Adrenal gland (tissue), 12 donors: ENCODE measurements around the gene APBB2. TPM values are rescaled to one million over a fixed set of nuclear protein-coding genes. Genes with fewer than 3 reads are reported as not detected.
A peak's percentile ranks its signal among the peaks of the same experiment; 100 is the strongest.

Source experiments
- DNase-seq, 7 donors: peaks; one replicate each; pipeline ENCODE4 v3.0.0-alpha.2; 2019 to 2020
- H3K27ac ChIP-seq, 5 donors: fragments of 200-600 bp; sonication (generic) in 4 of 5; 1 replicate in 3 of 5; 2 replicates in 2 of 5; pipeline versions ENCODE4 v1.5.1 to v1.8.0; 2016 to 2020; ENCODE audit warnings: mild to moderate bottlenecking in 1 of 5
- H3K27me3 ChIP-seq: fragments of 200-600 bp; 2 replicates; pipeline ENCODE4 v1.8.0; 2021
- H3K36me3 ChIP-seq, 2 donors: fragments of 200-600 bp; replicated peaks in 1 of 2; 1 replicate in 1 of 2; 2 replicates in 1 of 2; pipeline versions ENCODE4 v1.5.1 to v1.8.0; 2018 to 2022
- H3K4me1 ChIP-seq, 2 donors: fragments of 200-600 bp; replicated peaks in 1 of 2; 1 replicate in 1 of 2; 2 replicates in 1 of 2; pipeline versions ENCODE4 v1.5.1 to v1.8.0; 2018 to 2021
- H3K4me3 ChIP-seq, 4 donors: fragments of 200-600 bp; sonication (generic) in 3 of 4; one replicate each; pipeline ENCODE4 v1.5.1; 2016 to 2018
- H3K9me3 ChIP-seq, 3 donors: fragments of 200-600 bp; sonication (generic) in 1 of 3; replicated peaks in 1 of 3; 1 replicate in 2 of 3; 2 replicates in 1 of 3; pipeline versions ENCODE4 v1.5.1 to v1.8.0; 2016 to 2021
- CTCF ChIP-seq, 6 experiments: fragments of 450-650 bp in 4 of 6; fragments of 200-600 bp in 2 of 6; sonication (generic) in 1 of 6; IDR thresholded peaks; 1 replicate in 5 of 6; 2 replicates in 1 of 6; pipeline versions ENCODE4 v1.5.1 to v1.8.0; 2016 to 2021; ENCODE audit warnings: antibody characterized with exemption in 6 of 6, mild to moderate bottlenecking in 2 of 6, moderate library complexity in 1 of 6
- POLR2A ChIP-seq, 2 donors: fragments of 450-650 bp; IDR thresholded peaks; one replicate each; pipeline ENCODE4 v1.6.1; 2017; ENCODE audit warnings: antibody characterized with exemption in 2 of 2, mild to moderate bottlenecking in 2 of 2, moderate library complexity in 1 of 2
- WGBS, 4 donors: extraction: QIAGEN DNeasy Blood & Tissue Kit in 2 of 4; methylation state at CpG; one replicate each; pipeline versions ENCODE4 v1.1.5 to v1.1.7; 2013 to 2017; 5-methylcytosine and 5-hydroxymethylcytosine counted together
- intact Hi-C, 2 donors: fragments of 100-400 bp; cut with DNase I; formaldehyde crosslinking; loops; one replicate each; pipeline versions ENCODE4 v1.14.1 to v1.15.0; 2022 to 2023
- polyA plus RNA-seq, 3 donors: library from polyadenylated mRNA; stranded (reverse); fragments of 200-250 nt in 2 of 3; fragments of 350-450 nt in 1 of 3; fragmentation: Illumina TruSeq in 1 of 3; extraction: RNeasy Lipid Tissue Mini Kit (QIAGEN cat#74804) in 1 of 3; gene quantifications; one replicate each; pipeline ENCODE4 v1.2.3, GENCODE V29; 2013 to 2014
- total RNA-seq, 9 donors: library from RNA; depleted of rRNA in 4 of 9; stranded (reverse); fragments of >200 nt in 4 of 9; fragments of 120-200 nt in 1 of 9; fragmentation: NEBNext Ultra II Directional in 1 of 9; extraction: Animal tissue kit (Norgen Biotek cat#: 25700) in 1 of 9; gene quantifications; one replicate each; pipeline versions ENCODE4 v1.1.0 to v1.2.4, GENCODE V29; 2013 to 2023
- donor health status: healthy with polysubstance abuse.
- donor health status: Bipolar disorder and iron deficiency.
- donor health status: DM: yes; HTN: yes; CAD: no.
- donor health status: DM: no; HTN: no; CAD: no.
- donor health status: DM: no; HTN: no; CAD: no.
- donor health status: DM: yes; HTN: yes; CAD: no.

The APBB2 gene
- total and polyA plus RNA-seq, 12 donors: 12.4 to 135 (median 39.7) TPM

GRCh38 chr4:40856277-40856839 lies 358.0 kb downstream of the APBB2 start:
- no peak for DNase-seq
- Histone ChIP-seq H3K27ac (no peak overlapping the region), H3K4me3 (peak overlapping the region in 1 of 4 donors; percentile 24), H3K27me3 (no peaks in the 10 kb centered on the region), H3K36me3 (no peaks in the 10 kb centered on the region), H3K9me3 (no peaks in the 10 kb centered on the region), H3K4me1 (peaks cover 5 to 8% of the 10 kb centered on the region in 2 donors)
- TF ChIP-seq CTCF (IDR thresholded peaks at IDR 0.05) (no peak), POLR2A (IDR thresholded peaks at IDR 0.05) (no peak)
- WGBS, 4 donors: 58 to 67% (median 64%) methylated on average over 14 to 16 of the region's 16 CpGs
- intact Hi-C loops: no loop called here

- Histone ChIP-seq H3K9me3 (no peaks in the 10 kb centered on the region), H3K36me3 (no peaks in the 10 kb centered on the region), H3K27me3 (no peaks in the 10 kb centered on the region), H3K27ac (no peak overlapping the region), H3K4me3 (no peak overlapping the region), H3K4me1 (no peaks in the 10 kb centered on the region)
- intact Hi-C loops: no loop called here
- DNase-seq: peak in 1 of 7 donors; percentile 17
- WGBS, 4 donors: 81 to 87% (median 84%) methylated on average over 4 of the region's 4 CpGs
- TF ChIP-seq CTCF (IDR thresholded peaks at IDR 0.05) (no peak), POLR2A (IDR thresholded peaks at IDR 0.05) (no peak)
These were observed 363.8 kb downstream of the APBB2 start for GRCh38 chr4:40850496-40850895.

GRCh38 chr4:40848940-40849339 lies 365.4 kb downstream of the APBB2 start:
- Histone ChIP-seq H3K9me3 (no peaks in the 10 kb centered on the region), H3K27me3 (no peaks in the 10 kb centered on the region), H3K27ac (no peak overlapping the region), H3K36me3 (no peaks in the 10 kb centered on the region), H3K4me1 (no peaks in the 10 kb centered on the region), H3K4me3 (no peak overlapping the region)
- WGBS, 4 donors: 79 to 86% (median 81%) methylated on average over 3 of the region's 3 CpGs
- intact Hi-C loops: no loop called here
- TF ChIP-seq POLR2A (IDR thresholded peaks at IDR 0.05) (no peak), CTCF (IDR thresholded peaks at IDR 0.05) (no peak)
- DNase-seq: no peak

- intact Hi-C loops: no loop called here
- no peak for DNase-seq
These were observed 366.1 kb downstream of the APBB2 start for GRCh38 chr4:40848251-40848650.

More at GRCh38 chr4:40848251-40848650, 366.1 kb downstream of the APBB2 start:
- H3K27ac ChIP-seq: no peak overlapping the region
- no peaks in the 10 kb centered on the region for H3K9me3 ChIP-seq
- no peak overlapping the region for H3K4me3 ChIP-seq
- H3K36me3 ChIP-seq: no peaks in the 10 kb centered on the region
- H3K4me1 ChIP-seq: no peaks in the 10 kb centered on the region
- no peaks in the 10 kb centered on the region for H3K27me3 ChIP-seq
- 78 to 85% (median 81%) methylated on average over 5 of the region's 5 CpGs for WGBS, 4 donors
- TF ChIP-seq POLR2A (IDR thresholded peaks at IDR 0.05) (no peak), CTCF (IDR thresholded peaks at IDR 0.05) (no peak)
